Fibroblast of pulmonary artery (primary cell): ENCODE measurements around the gene ANKRD44.

Source experiments
- DNase-seq: peaks from one replicate; pipeline ENCODE4 v3.0.0-alpha.2; 2010; ENCODE audit warnings: low read depth
- H3K4me3 ChIP-seq: replicated peaks from 2 replicates; pipeline ENCODE4 v1.5.1; 2011; ENCODE audit warnings: low read depth, mild to moderate bottlenecking, control low read depth, low read length, moderate library complexity
- TF ChIP-seq, protein P1 (sequence below): IDR thresholded peaks from 2 replicates; pipeline ENCODE4 v1.5.1; 2011; ENCODE audit warnings: mild to moderate bottlenecking, control low read depth, low read length, inconsistent platforms; ENCODE audit errors: missing control alignments

Gene ANKRD44

DNA sequence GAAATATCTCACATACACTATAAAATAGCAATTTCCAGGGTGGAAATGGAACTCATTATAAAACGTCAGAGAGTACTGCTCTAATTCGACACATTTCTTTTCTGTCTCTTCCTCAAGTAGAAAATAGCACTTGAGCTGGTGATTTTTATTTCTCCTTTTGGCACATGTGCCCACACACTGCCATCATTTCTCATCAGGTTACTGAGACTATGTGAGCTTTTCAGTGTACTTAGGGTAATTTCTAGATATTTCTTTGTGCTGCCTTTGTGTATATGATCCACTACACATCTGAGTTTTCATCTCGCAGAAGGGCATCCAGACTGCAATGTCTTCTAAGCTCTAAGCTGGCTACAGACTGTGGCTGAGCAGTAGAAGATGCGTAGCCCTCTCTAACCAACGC, 321.9 kb downstream of the ANKRD44 start:
- H3K4me3 ChIP-seq = no peak overlapping the region
- no peak for DNase-seq
- TF ChIP-seq, protein P1, sequence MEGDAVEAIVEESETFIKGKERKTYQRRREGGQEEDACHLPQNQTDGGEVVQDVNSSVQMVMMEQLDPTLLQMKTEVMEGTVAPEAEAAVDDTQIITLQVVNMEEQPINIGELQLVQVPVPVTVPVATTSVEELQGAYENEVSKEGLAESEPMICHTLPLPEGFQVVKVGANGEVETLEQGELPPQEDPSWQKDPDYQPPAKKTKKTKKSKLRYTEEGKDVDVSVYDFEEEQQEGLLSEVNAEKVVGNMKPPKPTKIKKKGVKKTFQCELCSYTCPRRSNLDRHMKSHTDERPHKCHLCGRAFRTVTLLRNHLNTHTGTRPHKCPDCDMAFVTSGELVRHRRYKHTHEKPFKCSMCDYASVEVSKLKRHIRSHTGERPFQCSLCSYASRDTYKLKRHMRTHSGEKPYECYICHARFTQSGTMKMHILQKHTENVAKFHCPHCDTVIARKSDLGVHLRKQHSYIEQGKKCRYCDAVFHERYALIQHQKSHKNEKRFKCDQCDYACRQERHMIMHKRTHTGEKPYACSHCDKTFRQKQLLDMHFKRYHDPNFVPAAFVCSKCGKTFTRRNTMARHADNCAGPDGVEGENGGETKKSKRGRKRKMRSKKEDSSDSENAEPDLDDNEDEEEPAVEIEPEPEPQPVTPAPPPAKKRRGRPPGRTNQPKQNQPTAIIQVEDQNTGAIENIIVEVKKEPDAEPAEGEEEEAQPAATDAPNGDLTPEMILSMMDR = no peak

DNA sequence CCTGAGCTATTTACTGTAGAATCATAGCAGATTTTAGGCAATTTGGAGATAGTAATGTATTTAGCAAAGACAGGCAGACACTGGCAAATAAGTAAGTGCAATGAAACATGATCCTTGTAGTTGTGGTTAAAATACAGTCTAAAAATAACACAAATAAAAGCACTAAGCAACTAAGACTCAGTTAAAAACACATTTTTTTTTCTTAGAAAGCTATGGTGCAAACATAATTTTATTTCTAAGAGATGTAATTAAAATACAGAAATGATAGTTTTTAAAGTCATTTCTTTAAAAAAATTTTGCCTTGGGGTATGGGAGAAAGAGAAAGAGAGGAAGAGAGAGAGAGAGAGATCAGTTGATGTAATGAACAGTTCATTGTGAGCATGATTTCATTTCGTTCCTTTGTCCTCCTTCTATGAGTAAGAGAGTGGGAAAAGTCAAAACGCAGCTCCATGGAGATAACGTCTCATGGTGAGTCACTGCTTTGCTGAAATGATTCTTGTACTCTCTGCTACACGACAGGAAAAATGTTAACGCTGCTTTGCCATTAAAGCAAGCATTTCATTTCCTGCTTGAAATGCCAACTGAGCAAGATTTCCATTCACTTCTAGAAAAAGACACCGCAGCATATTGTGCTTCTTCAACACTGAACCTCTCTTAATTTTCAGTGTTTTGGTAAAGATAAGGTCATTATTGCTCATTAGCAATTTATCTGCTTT, 322.8 kb downstream of the ANKRD44 start:
- peak; percentile 98 for DNase-seq
- H3K4me3 ChIP-seq = peak overlapping the region; percentile 27

DNA sequence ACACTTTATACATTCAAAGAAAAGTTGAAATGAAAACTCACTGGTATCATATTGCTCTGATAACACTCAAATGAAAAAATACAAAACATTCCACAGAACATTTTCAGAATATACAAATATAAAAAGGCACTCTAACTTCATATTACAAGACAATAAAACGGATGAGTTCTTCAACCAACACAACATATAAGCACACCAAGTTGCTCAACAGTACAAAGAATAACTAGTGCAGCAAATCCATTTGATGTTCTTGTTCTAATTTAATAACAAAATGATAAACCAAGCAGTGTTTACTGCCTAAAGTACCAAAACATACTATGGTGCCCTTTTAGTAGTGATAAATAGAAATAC, 323.3 kb downstream of the ANKRD44 start:
- TF ChIP-seq, protein P1 = no peak
- H3K4me3 ChIP-seq = peak overlapping the region; percentile 27
- DNase-seq = peak; percentile 57

More for the DNA sequence above, 322.8 kb downstream of the ANKRD44 start:
- TF ChIP-seq, protein P1 = no peak

DNA sequence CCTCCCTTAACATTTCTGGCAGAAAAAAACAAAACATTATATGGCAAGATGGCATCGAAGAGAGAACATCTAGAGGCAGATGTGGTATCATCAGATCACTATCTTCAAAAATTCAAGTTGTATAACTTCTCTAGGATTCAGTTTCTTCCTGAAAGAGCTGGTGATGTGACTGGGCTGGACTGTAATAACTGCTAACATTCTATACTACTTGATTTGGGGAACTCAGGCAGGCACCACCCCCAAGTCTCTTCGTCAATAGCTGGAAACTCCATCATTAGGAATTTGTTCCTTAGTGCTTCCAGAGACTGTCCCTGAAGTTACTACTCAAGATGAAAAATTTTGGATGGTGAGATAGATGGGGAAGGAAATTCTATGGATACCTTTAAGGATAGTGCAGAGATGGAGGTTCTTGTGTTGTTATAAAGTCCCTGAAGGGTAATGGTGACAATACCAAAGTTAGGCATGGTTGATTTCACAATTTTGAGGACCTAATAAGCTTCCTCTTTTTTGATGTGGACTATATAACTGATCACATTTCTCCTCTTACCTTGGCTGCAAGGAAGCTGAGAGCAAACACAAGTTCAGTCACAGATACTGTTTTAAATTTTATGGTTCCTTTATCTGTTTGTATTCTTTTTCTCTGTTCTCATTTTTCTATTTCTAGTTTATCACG, 324.9 kb downstream of the ANKRD44 start:
- H3K4me3 ChIP-seq = no peak overlapping the region
- no peak for DNase-seq
- TF ChIP-seq, protein P1 = no peak

DNA sequence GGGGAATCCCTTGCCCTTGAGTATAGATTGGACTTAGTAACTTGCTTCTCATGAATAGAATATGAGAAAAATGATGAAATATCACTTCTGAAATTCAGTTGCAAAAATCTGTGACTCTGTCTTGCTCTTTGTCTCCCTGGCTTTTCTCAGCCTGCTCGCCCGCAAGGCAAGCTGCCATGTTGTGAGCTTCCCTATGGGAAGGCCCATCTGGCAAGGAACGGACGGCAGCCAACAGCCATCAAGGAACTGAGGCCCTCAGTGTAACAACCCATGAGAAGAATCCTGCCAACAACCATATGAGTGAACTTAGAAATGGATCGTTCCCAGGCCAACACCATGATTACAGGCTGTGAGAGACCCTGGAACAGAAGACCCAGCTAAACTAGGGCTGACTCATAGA, 325.7 kb downstream of the ANKRD44 start:
- DNase-seq = no peak
- H3K4me3 ChIP-seq = no peak overlapping the region
- TF ChIP-seq, protein P1 = no peak

DNA sequence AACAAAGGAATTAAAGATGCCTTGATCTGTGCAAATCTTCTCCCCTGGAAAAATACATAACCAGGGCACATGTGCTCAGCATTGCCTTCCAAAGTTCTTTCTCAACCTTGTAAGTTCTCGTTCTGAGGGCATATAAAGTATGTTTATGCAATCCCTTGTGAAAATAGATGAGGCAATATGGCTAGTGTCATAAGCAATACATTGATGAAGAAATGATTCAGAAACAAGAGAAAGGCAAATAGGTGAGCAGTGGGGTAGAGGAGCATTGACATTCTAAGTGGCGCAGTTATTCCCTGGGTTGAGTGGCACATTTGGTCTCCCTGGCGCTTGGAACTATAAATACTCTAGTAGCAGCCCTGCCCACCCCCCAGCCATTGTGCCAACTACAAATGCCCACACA, 326.6 kb downstream of the ANKRD44 start:
- TF ChIP-seq, protein P1 = no peak
- no peak overlapping the region for H3K4me3 ChIP-seq
- peak; percentile 68 for DNase-seq
